IgD-negative memory B cell (primary cell): ENCODE measurements around the gene MYCBPAP. TPM values are rescaled to one million over a fixed set of nuclear protein-coding genes. Genes with fewer than 3 reads are reported as not detected.

Experiments used
- H3K27ac Mint-ChIP-seq, 3 donors: one replicate each; pipeline ENCODE4 v1.8.0; 2020 to 2022; ENCODE audit warnings: mild to moderate bottlenecking in 3 of 3, mixed read lengths in 3 of 3, moderate library complexity in 1 of 3
- H3K27me3 Mint-ChIP-seq: one replicate; pipeline ENCODE4 v1.8.0; 2021; ENCODE audit warnings: mixed read lengths
- H3K36me3 Mint-ChIP-seq: one replicate; pipeline ENCODE4 v1.8.0; 2020; ENCODE audit warnings: mild to moderate bottlenecking, mixed read lengths
- H3K4me1 Mint-ChIP-seq, 3 donors: one replicate each; pipeline ENCODE4 v1.8.0; 2020 to 2022; ENCODE audit warnings: mixed read lengths in 3 of 3, mild to moderate bottlenecking in 1 of 3
- H3K4me3 Mint-ChIP-seq, 4 donors: one replicate each; pipeline ENCODE4 v1.8.0; 2020 to 2022; ENCODE audit warnings: mild to moderate bottlenecking in 4 of 4, mixed read lengths in 4 of 4, moderate library complexity in 3 of 4
- H3K9me3 Mint-ChIP-seq, 3 donors: one replicate each; pipeline ENCODE4 v1.8.0; 2020 to 2021; ENCODE audit warnings: mixed read lengths in 3 of 3, mild to moderate bottlenecking in 1 of 3
- polyA plus RNA-seq: library from polyadenylated mRNA; unstranded; fragments of 300-500 nt; fragmentation: Illumina TruSeq; gene quantifications from one replicate; pipeline ENCODE4 v1.2.3, GENCODE V29; 2021

The MYCBPAP gene
- polyA plus RNA-seq, 1 donor from 2014 or later, result 1.3 TPM

- no peaks in the 10 kb centered on the region for H3K36me3 Mint-ChIP-seq
- peak overlapping the region; percentile 33 to 80 (median 80) for H3K27ac Mint-ChIP-seq
- no peaks in the 10 kb centered on the region for H3K9me3 Mint-ChIP-seq
- H3K27me3 Mint-ChIP-seq, result peaks cover 40% of the 10 kb centered on the region
- peak overlapping the region in 3 of 4 donors; percentile 25 to 36 (median 32) for H3K4me3 Mint-ChIP-seq
- peaks cover 4 to 13% (median 6%) of the 10 kb centered on the region in 3 donors for H3K4me1 Mint-ChIP-seq
Measured at GRCh38 chr17:50565402-50566350, 57.4 kb downstream of the MYCBPAP start.

GRCh38 chr17:50566886-50567285 lies 58.6 kb downstream of the MYCBPAP start:
- Mint-ChIP-seq H3K27ac (no peak overlapping the region), H3K36me3 (peaks cover 1% of the 10 kb centered on the region), H3K9me3 (no peaks in the 10 kb centered on the region), H3K4me1 (peaks cover 4 to 13% (median 6%) of the 10 kb centered on the region in 3 donors), H3K4me3 (no peak overlapping the region), H3K27me3 (peaks cover 44% of the 10 kb centered on the region)

GRCh38 chr17:50568659-50569058 lies 60.4 kb downstream of the MYCBPAP start:
- H3K4me3 Mint-ChIP-seq, result peak overlapping the region in 1 of 4 donors; percentile 13

GRCh38 chr17:50569592-50569991 lies 61.4 kb downstream of the MYCBPAP start:
- no peak overlapping the region for H3K27ac Mint-ChIP-seq
- no peak overlapping the region for H3K4me3 Mint-ChIP-seq
- peaks cover 2 to 6% (median 4%) of the 10 kb centered on the region in 3 donors for H3K4me1 Mint-ChIP-seq
- peaks cover 27% of the 10 kb centered on the region for H3K27me3 Mint-ChIP-seq
- H3K36me3 Mint-ChIP-seq, result peaks cover 1% of the 10 kb centered on the region
- no peaks in the 10 kb centered on the region for H3K9me3 Mint-ChIP-seq

More at GRCh38 chr17:50568659-50569058, 60.4 kb downstream of the MYCBPAP start:
- Mint-ChIP-seq H3K36me3 (peaks cover 1% of the 10 kb centered on the region), H3K4me1 (peaks cover 2 to 8% (median 4%) of the 10 kb centered on the region in 3 donors), H3K27me3 (peaks cover 35% of the 10 kb centered on the region), H3K9me3 (no peaks in the 10 kb centered on the region), H3K27ac (no peak overlapping the region)

GRCh38 chr17:50570032-50570431 lies 61.8 kb downstream of the MYCBPAP start:
- Mint-ChIP-seq H3K27ac (no peak overlapping the region), H3K36me3 (peaks cover 1% of the 10 kb centered on the region), H3K9me3 (no peaks in the 10 kb centered on the region), H3K4me3 (no peak overlapping the region), H3K27me3 (peaks cover 24% of the 10 kb centered on the region), H3K4me1 (peaks cover 2 to 6% (median 4%) of the 10 kb centered on the region in 3 donors)

- Mint-ChIP-seq H3K9me3 (no peaks in the 10 kb centered on the region), H3K36me3 (peaks cover 1% of the 10 kb centered on the region), H3K4me3 (no peak overlapping the region), H3K27me3 (peaks cover 22% of the 10 kb centered on the region), H3K4me1 (peaks cover 2 to 4% (median 3%) of the 10 kb centered on the region in 3 donors), H3K27ac (no peak overlapping the region)
Measured at GRCh38 chr17:50570528-50570927, 62.3 kb downstream of the MYCBPAP start.

GRCh38 chr17:50571681-50572080 lies 63.4 kb downstream of the MYCBPAP start:
- H3K4me1 Mint-ChIP-seq, result no peaks in the 10 kb centered on the region
- no peak overlapping the region for H3K4me3 Mint-ChIP-seq
- no peak overlapping the region for H3K27ac Mint-ChIP-seq
- peaks cover 1% of the 10 kb centered on the region for H3K36me3 Mint-ChIP-seq
- H3K27me3 Mint-ChIP-seq, result peaks cover 14% of the 10 kb centered on the region
- H3K9me3 Mint-ChIP-seq, result no peaks in the 10 kb centered on the region

GRCh38 chr17:50572541-50572940 lies 64.3 kb downstream of the MYCBPAP start:
- peaks cover 1% of the 10 kb centered on the region for H3K36me3 Mint-ChIP-seq
- H3K4me3 Mint-ChIP-seq, result no peak overlapping the region
- H3K9me3 Mint-ChIP-seq, result no peaks in the 10 kb centered on the region

GRCh38 chr17:50573866-50574611 lies 65.8 kb downstream of the MYCBPAP start:
- H3K27me3 Mint-ChIP-seq, result peaks cover 13% of the 10 kb centered on the region
- H3K9me3 Mint-ChIP-seq, result no peaks in the 10 kb centered on the region
- H3K36me3 Mint-ChIP-seq, result peaks cover 1% of the 10 kb centered on the region
- H3K4me3 Mint-ChIP-seq, result no peak overlapping the region
- peaks cover 0 to 4% (median 0%) of the 10 kb centered on the region in 3 donors for H3K4me1 Mint-ChIP-seq
- no peak overlapping the region for H3K27ac Mint-ChIP-seq

More at GRCh38 chr17:50572541-50572940, 64.3 kb downstream of the MYCBPAP start:
- H3K27ac Mint-ChIP-seq, result no peak overlapping the region
- H3K27me3 Mint-ChIP-seq, result peaks cover 12% of the 10 kb centered on the region
- H3K4me1 Mint-ChIP-seq, result peaks cover 0 to 3% (median 0%) of the 10 kb centered on the region in 3 donors

GRCh38 chr17:50575581-50576210 lies 67.5 kb downstream of the MYCBPAP start:
- Mint-ChIP-seq H3K4me1 (peaks cover 0 to 4% (median 0%) of the 10 kb centered on the region in 3 donors), H3K9me3 (no peaks in the 10 kb centered on the region), H3K27ac (no peak overlapping the region), H3K27me3 (peaks cover 12% of the 10 kb centered on the region), H3K36me3 (peaks cover 1% of the 10 kb centered on the region), H3K4me3 (no peak overlapping the region)

GRCh38 chr17:50576864-50577263 lies 68.6 kb downstream of the MYCBPAP start:
- H3K4me1 Mint-ChIP-seq, result peaks cover 0 to 4% (median 0%) of the 10 kb centered on the region in 3 donors
- H3K36me3 Mint-ChIP-seq, result no peaks in the 10 kb centered on the region
- H3K9me3 Mint-ChIP-seq, result no peaks in the 10 kb centered on the region
- no peak overlapping the region for H3K27ac Mint-ChIP-seq
- peaks cover 12% of the 10 kb centered on the region for H3K27me3 Mint-ChIP-seq
- H3K4me3 Mint-ChIP-seq, result no peak overlapping the region

- H3K9me3 Mint-ChIP-seq, result no peaks in the 10 kb centered on the region
- H3K27me3 Mint-ChIP-seq, result peaks cover 11% of the 10 kb centered on the region
- H3K4me1 Mint-ChIP-seq, result peaks cover 0 to 4% (median 0%) of the 10 kb centered on the region in 3 donors
- no peak overlapping the region for H3K4me3 Mint-ChIP-seq
- H3K27ac Mint-ChIP-seq, result no peak overlapping the region
- H3K36me3 Mint-ChIP-seq, result no peaks in the 10 kb centered on the region
Measured at GRCh38 chr17:50577451-50577954, 69.3 kb downstream of the MYCBPAP start.

- H3K9me3 Mint-ChIP-seq, result no peaks in the 10 kb centered on the region
- H3K27ac Mint-ChIP-seq, result no peak overlapping the region
- H3K4me3 Mint-ChIP-seq, result no peak overlapping the region
- peaks cover 0 to 4% (median 0%) of the 10 kb centered on the region in 3 donors for H3K4me1 Mint-ChIP-seq
- peaks cover 14% of the 10 kb centered on the region for H3K27me3 Mint-ChIP-seq
- H3K36me3 Mint-ChIP-seq, result no peaks in the 10 kb centered on the region
Measured at GRCh38 chr17:50578173-50578572, 69.9 kb downstream of the MYCBPAP start.

GRCh38 chr17:50579399-50579798 lies 71.2 kb downstream of the MYCBPAP start:
- no peaks in the 10 kb centered on the region for H3K9me3 Mint-ChIP-seq
- peaks cover 19% of the 10 kb centered on the region for H3K27me3 Mint-ChIP-seq
- H3K4me1 Mint-ChIP-seq, result peaks cover 0 to 4% (median 1%) of the 10 kb centered on the region in 3 donors
- no peak overlapping the region for H3K27ac Mint-ChIP-seq
- H3K36me3 Mint-ChIP-seq, result no peaks in the 10 kb centered on the region
- H3K4me3 Mint-ChIP-seq, result no peak overlapping the region
